IPS DF 6.9 (cell line): ENCODE data around the gene GNG2.

Experiments
- DNase-seq: peaks from one replicate; pipeline ENCODE4 v3.0.0-alpha.2; 2013; ENCODE audit warnings: low read depth, low spot score
- H3K27ac ChIP-seq: one replicate; pipeline ENCODE4 v1.5.1; 2013; ENCODE audit warnings: low read length, control low read depth
- H3K27me3 ChIP-seq: 2 replicates; pipeline ENCODE4 v1.6.1; 2013; ENCODE audit warnings: mild to moderate bottlenecking, low read length; ENCODE audit not compliant: control insufficient read depth, insufficient read depth
- H3K36me3 ChIP-seq: 2 replicates; pipeline ENCODE4 v1.6.1; 2013; ENCODE audit warnings: low read length; ENCODE audit not compliant: control insufficient read depth, insufficient read depth
- H3K4me1 ChIP-seq: 2 replicates; pipeline ENCODE4 v1.6.1; 2013; ENCODE audit warnings: low read length; ENCODE audit not compliant: control insufficient read depth, insufficient read depth
- H3K4me3 ChIP-seq: 2 replicates; pipeline ENCODE4 v1.5.1; 2013; ENCODE audit warnings: mild to moderate bottlenecking, low read length
- H3K9me3 ChIP-seq: 2 replicates; pipeline ENCODE4 v1.6.1; 2013; ENCODE audit warnings: low read length, inconsistent platforms; ENCODE audit not compliant: control insufficient read depth, insufficient read depth
- WGBS: extraction: QIAGEN DNeasy Blood & Tissue Kit; methylation state at CpG from one replicate; pipeline ENCODE4 v1.1.7; 2013; ENCODE audit warnings: mixed read lengths, missing lambda C conversion rate; ENCODE audit not compliant: insufficient read length, insufficient coverage; 5-methylcytosine and 5-hydroxymethylcytosine counted together

GNG2 gene

DNA sequence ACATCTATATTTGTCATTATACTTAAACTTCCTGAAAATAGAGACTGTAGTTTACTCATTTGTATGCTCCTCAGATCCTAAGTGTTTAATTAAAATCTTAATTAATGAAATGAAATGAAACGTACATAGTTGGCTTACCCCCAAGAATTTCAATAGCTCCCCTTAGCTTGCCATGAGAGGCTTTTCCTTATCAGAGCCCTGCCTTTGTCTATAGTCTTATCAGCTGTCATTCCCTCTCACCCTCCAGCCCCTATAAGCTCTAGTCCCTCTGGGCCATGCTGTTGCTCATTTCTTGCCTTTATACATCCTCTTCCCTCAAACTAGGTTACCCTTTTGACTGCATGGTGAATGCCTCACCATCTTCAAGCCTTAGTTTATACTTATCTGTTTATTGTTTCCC is 127.8 kb downstream of the GNG2 start:
- Histone ChIP-seq H3K4me3 (no peak overlapping the region), H3K27ac (no peak overlapping the region)

DNA sequence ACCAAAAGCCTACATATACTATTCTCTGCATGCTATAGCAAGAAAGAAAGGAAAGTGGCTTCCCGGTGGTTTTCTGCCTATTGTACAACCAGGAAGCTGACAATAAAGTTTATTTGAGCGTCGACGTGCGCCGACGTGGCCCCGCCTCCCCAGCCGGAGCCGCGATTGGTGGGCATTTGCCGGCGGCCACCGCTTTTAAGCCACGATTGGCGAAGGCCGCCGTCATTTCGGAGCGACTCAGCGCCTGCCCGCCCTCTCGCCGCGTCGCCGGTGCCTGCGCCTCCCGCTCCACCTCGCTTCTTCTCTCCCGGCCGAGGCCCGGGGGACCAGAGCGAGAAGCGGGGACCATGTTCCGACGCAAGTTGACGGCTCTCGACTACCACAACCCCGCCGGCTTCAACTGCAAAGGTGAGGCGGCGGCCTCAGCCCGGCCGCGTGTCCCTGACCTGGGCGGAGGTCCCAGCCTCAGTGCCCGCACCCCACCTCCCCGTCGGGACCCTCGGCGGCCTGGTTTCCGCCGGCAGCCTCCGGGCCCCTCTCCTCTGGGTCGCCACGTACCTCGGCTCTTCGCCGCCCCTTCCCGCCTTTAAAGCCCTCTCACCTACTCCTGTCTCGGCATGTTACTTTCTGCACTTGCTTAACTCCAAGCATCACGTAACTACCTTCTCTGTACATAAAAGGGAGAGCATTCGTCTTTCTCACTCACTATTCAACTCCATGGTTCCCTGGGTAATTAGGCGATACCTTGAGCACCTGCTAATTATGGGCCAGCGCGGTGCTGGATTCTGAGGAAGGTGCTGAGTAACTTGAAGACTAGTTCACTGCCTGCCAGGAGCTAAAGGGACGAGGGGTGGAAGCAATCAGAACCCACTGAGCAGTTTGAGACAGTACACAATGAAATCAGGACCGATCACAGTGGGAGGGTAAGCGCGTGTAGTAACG is 129.2 kb downstream of the GNG2 start, which contains the start of gene RTRAF:
Gene RTRAF, plus strand, starts transcription at position 254 of the 942 bp plus-strand sequence. Its CDS starts 94 bp downstream, at position 348.
- peak; percentile 73 for DNase-seq
- no peaks in the 10 kb centered on the region for H3K27me3 ChIP-seq
- no peaks in the 10 kb centered on the region; the same call in 1 of the 2 replicates for H3K4me1 ChIP-seq
- peaks cover 3% of the 10 kb centered on the region; the same call in 1 of the 2 replicates for H3K36me3 ChIP-seq
- no peaks in the 10 kb centered on the region for H3K9me3 ChIP-seq
- peak within 1 kb of the TSS; percentile 96 for H3K4me3 ChIP-seq
- WGBS = no CpG with 5 or more reads among the region's 72 CpGs
- H3K27ac ChIP-seq = no peak within 1 kb of the TSS

More for the DNA sequence above, 127.8 kb downstream of the GNG2 start:
- Histone ChIP-seq H3K4me1 (no peaks in the 10 kb centered on the region; the same call in 1 of the 2 replicates), H3K36me3 (peaks cover 3% of the 10 kb centered on the region; the same call in 1 of the 2 replicates), H3K9me3 (no peaks in the 10 kb centered on the region), H3K27me3 (no peaks in the 10 kb centered on the region)
- WGBS = no CpG with 5 or more reads among the region's 1 CpG
- no peak for DNase-seq

DNA sequence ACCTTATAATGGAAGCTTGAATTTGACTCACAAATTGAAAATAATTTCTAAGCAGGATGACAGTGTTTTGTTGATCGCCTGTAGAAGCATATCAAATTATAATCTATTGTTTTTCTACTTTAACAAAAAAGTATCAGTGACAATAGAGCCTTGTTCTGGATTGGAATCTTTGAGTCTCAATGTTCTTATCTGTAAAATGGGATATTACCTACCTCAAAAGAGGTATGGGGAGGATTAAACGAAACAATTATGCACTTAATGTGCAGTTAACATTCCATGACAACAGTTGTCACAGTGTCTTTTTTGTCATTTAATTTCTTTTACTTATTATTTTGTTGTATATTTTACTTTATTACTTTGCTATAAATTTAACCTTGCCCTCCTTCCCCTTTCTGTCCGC is 130.1 kb downstream of the GNG2 start:
- H3K27ac ChIP-seq = no peak overlapping the region
- WGBS = no CpG with 5 or more reads among the region's 3 CpGs

GRCh38 chr14:51993285-51993920 is 133.0 kb downstream of the GNG2 start:
- Histone ChIP-seq H3K36me3 (peaks cover 3% of the 10 kb centered on the region; the same call in 1 of the 2 replicates), H3K9me3 (no peaks in the 10 kb centered on the region)

More for the DNA sequence above, 130.1 kb downstream of the GNG2 start:
- no peaks in the 10 kb centered on the region; the same call in 1 of the 2 replicates for H3K4me1 ChIP-seq
- peak overlapping the region; percentile 96; the same call in 1 of the 2 replicates for H3K4me3 ChIP-seq
- H3K27me3 ChIP-seq = no peaks in the 10 kb centered on the region
- H3K9me3 ChIP-seq = no peaks in the 10 kb centered on the region
- DNase-seq = no peak
- H3K36me3 ChIP-seq = peaks cover 3% of the 10 kb centered on the region; the same call in 1 of the 2 replicates

GRCh38 chr14:51996148-51996746 is 135.8 kb downstream of the GNG2 start:
- no peak for DNase-seq

More at GRCh38 chr14:51993285-51993920, 133.0 kb downstream of the GNG2 start:
- Histone ChIP-seq H3K4me3 (no peak overlapping the region), H3K27ac (no peak overlapping the region), H3K27me3 (no peaks in the 10 kb centered on the region), H3K4me1 (no peaks in the 10 kb centered on the region; the same call in 1 of the 2 replicates)
- no peak for DNase-seq
- 100% methylated on average over 2 of the region's 3 CpGs for WGBS

GRCh38 chr14:51998348-51998747 is 137.9 kb downstream of the GNG2 start:
- H3K27ac ChIP-seq = no peak overlapping the region
- H3K27me3 ChIP-seq = no peaks in the 10 kb centered on the region
- DNase-seq = no peak
- peaks cover 6% of the 10 kb centered on the region; the same call in 1 of the 2 replicates for H3K36me3 ChIP-seq
- H3K4me1 ChIP-seq = no peaks in the 10 kb centered on the region
- H3K4me3 ChIP-seq = no peak overlapping the region
- H3K9me3 ChIP-seq = no peaks in the 10 kb centered on the region

More at GRCh38 chr14:51996148-51996746, 135.8 kb downstream of the GNG2 start:
- no peaks in the 10 kb centered on the region for H3K4me1 ChIP-seq
- peaks cover 3% of the 10 kb centered on the region; the same call in 1 of the 2 replicates for H3K36me3 ChIP-seq
- H3K27ac ChIP-seq = no peak overlapping the region
- H3K27me3 ChIP-seq = no peaks in the 10 kb centered on the region
- WGBS = no CpG with 5 or more reads among the region's 4 CpGs
- no peak overlapping the region for H3K4me3 ChIP-seq
- no peaks in the 10 kb centered on the region for H3K9me3 ChIP-seq

DNA sequence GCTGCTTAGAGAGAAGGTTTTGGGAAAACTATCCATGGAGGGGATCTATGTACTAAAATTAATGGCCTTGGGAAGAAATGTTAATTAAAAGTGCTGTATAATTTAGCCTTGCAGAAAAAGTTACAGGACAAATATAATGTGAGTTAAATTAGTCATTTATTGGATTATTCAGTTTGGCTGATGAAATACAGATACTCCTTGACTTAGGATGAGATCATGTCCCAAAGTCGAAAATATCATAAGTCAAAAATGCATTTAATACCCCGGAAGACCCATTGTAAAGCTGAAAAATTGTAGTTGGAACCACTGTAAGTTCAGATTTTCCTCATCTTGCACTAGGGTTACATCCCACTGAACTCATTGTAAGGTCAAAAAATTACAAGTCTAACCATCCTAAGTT is 138.7 kb downstream of the GNG2 start:
- Histone ChIP-seq H3K27ac (no peak overlapping the region), H3K27me3 (no peaks in the 10 kb centered on the region), H3K4me1 (no peaks in the 10 kb centered on the region), H3K36me3 (peaks cover 9% of the 10 kb centered on the region; the same call in 1 of the 2 replicates), H3K9me3 (no peaks in the 10 kb centered on the region), H3K4me3 (no peak overlapping the region)
- DNase-seq = no peak
- WGBS = no CpG with 5 or more reads among the region's 2 CpGs

- WGBS = no CpG with 5 or more reads among the region's 3 CpGs
- no peak for DNase-seq
- H3K4me1 ChIP-seq = no peaks in the 10 kb centered on the region
- H3K27ac ChIP-seq = no peak overlapping the region
- no peaks in the 10 kb centered on the region for H3K27me3 ChIP-seq
- H3K4me3 ChIP-seq = no peak overlapping the region
- H3K36me3 ChIP-seq = peaks cover 9% of the 10 kb centered on the region; the same call in 1 of the 2 replicates
- no peaks in the 10 kb centered on the region for H3K9me3 ChIP-seq
Measured at GRCh38 chr14:52000019-52000582, 139.7 kb downstream of the GNG2 start.

DNA sequence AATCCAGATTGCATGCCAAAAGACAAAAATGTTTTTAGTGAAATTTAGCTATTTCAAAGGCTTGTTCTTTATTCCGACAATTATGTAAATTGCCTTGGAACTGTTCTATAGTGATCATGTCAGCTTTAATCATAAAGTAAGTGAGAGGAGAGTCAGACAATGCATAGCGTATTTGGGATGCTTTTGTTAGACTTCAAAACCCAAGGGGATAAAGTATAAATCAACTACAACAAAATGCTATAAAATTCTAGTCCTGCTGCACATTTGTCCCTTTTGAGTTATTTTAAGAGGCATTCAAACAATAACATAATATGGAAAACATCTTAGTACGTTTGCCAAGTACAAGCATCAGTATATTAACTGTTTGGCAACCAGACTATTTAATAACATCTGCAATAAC is 140.3 kb downstream of the GNG2 start:
- Histone ChIP-seq H3K9me3 (no peaks in the 10 kb centered on the region), H3K27me3 (no peaks in the 10 kb centered on the region), H3K4me3 (no peak overlapping the region), H3K4me1 (no peaks in the 10 kb centered on the region), H3K27ac (no peak overlapping the region), H3K36me3 (peaks cover 14% of the 10 kb centered on the region; the same call in 1 of the 2 replicates)
- no CpG with 5 or more reads among the region's 3 CpGs for WGBS
- DNase-seq = no peak
